Ectodermal cell (in vitro differentiated cells): ENCODE measurements around the gene CA10.

Source experiments
- H3K27ac ChIP-seq: 2 replicates; pipeline ENCODE4 v1.7.0; 2013; ENCODE audit warnings: mild to moderate bottlenecking, low read depth, low read length; ENCODE audit not compliant: insufficient read depth, poor library complexity, severe bottlenecking
- H3K27me3 ChIP-seq: 2 replicates; pipeline ENCODE4 v1.7.0; 2013; ENCODE audit warnings: mild to moderate bottlenecking, low read length; ENCODE audit not compliant: insufficient read depth, control insufficient read depth, poor library complexity, severe bottlenecking
- H3K36me3 ChIP-seq: one replicate; pipeline ENCODE4 v1.7.0; 2013; ENCODE audit warnings: low read length; ENCODE audit not compliant: control insufficient read depth, insufficient read depth
- H3K4me1 ChIP-seq: one replicate; pipeline ENCODE4 v1.7.0; 2013; ENCODE audit warnings: low read length; ENCODE audit not compliant: control insufficient read depth, insufficient read depth
- H3K4me3 ChIP-seq: 2 replicates; pipeline ENCODE4 v1.7.0; 2013; ENCODE audit warnings: low read depth, low read length, control low read depth; ENCODE audit not compliant: insufficient read depth
- H3K9me3 ChIP-seq: 2 replicates; pipeline ENCODE4 v1.7.0; 2013; ENCODE audit warnings: mild to moderate bottlenecking, low read length, moderate library complexity; ENCODE audit not compliant: control insufficient read depth
- WGBS, 2 experiments: methylation state at CpG; one replicate each; pipeline ENCODE4 v1.1.7; 2013; ENCODE audit warnings: missing lambda C conversion rate in 2 of 2; 5-methylcytosine and 5-hydroxymethylcytosine counted together

Gene CA10

GRCh38 chr17:51833620-51834019, 324.9 kb downstream of the CA10 start:
- 82 to 87% methylated on average over 3 of the region's 3 CpGs for WGBS, 2 experiments
- Histone ChIP-seq H3K9me3 (no peaks in the 10 kb centered on the region), H3K27me3 (no peaks in the 10 kb centered on the region), H3K4me3 (no peak overlapping the region), H3K27ac (no peak overlapping the region), H3K36me3 (no peaks in the 10 kb centered on the region), H3K4me1 (no peaks in the 10 kb centered on the region)

- WGBS, 2 experiments = 52 to 56% methylated on average over 2 of the region's 2 CpGs
- Histone ChIP-seq H3K9me3 (no peaks in the 10 kb centered on the region), H3K4me3 (no peak overlapping the region), H3K27ac (no peak overlapping the region), H3K27me3 (no peaks in the 10 kb centered on the region), H3K36me3 (no peaks in the 10 kb centered on the region), H3K4me1 (no peaks in the 10 kb centered on the region)
Measured at GRCh38 chr17:51833045-51833444, 325.5 kb downstream of the CA10 start.

- no peaks in the 10 kb centered on the region for H3K27me3 ChIP-seq
- H3K36me3 ChIP-seq = no peaks in the 10 kb centered on the region
- H3K4me3 ChIP-seq = no peak overlapping the region
- H3K9me3 ChIP-seq = no peaks in the 10 kb centered on the region
- no peaks in the 10 kb centered on the region for H3K4me1 ChIP-seq
- 78 to 80% methylated on average over 3 of the region's 3 CpGs for WGBS, 2 experiments
- H3K27ac ChIP-seq = no peak overlapping the region
Measured at GRCh38 chr17:51830886-51831285, 327.6 kb downstream of the CA10 start.

GRCh38 chr17:51830451-51830850, 328.1 kb downstream of the CA10 start:
- no peak overlapping the region for H3K27ac ChIP-seq
- H3K4me3 ChIP-seq = no peak overlapping the region
- WGBS, 2 experiments = 62% methylated on average over 1 of the region's 1 CpG; no CpG with 5 or more reads in 1 of the 2 experiments
- H3K9me3 ChIP-seq = no peaks in the 10 kb centered on the region
- H3K4me1 ChIP-seq = no peaks in the 10 kb centered on the region
- no peaks in the 10 kb centered on the region for H3K27me3 ChIP-seq
- H3K36me3 ChIP-seq = no peaks in the 10 kb centered on the region

- Histone ChIP-seq H3K27me3 (no peaks in the 10 kb centered on the region), H3K4me3 (no peak overlapping the region), H3K4me1 (no peaks in the 10 kb centered on the region), H3K36me3 (no peaks in the 10 kb centered on the region), H3K9me3 (no peaks in the 10 kb centered on the region), H3K27ac (no peak overlapping the region)
- 49 to 51% methylated on average over 2 of the region's 2 CpGs for WGBS, 2 experiments
Measured at GRCh38 chr17:51828901-51829300, 329.6 kb downstream of the CA10 start.

GRCh38 chr17:51827140-51827539, 331.4 kb downstream of the CA10 start:
- Histone ChIP-seq H3K27me3 (no peaks in the 10 kb centered on the region), H3K9me3 (no peaks in the 10 kb centered on the region), H3K4me3 (no peak overlapping the region), H3K27ac (no peak overlapping the region), H3K4me1 (no peaks in the 10 kb centered on the region), H3K36me3 (no peaks in the 10 kb centered on the region)
- WGBS, 2 experiments = 50 to 71% methylated on average over 1 of the region's 1 CpG

- H3K9me3 ChIP-seq = no peaks in the 10 kb centered on the region
- H3K27ac ChIP-seq = no peak overlapping the region
- no peaks in the 10 kb centered on the region for H3K27me3 ChIP-seq
- no peak overlapping the region for H3K4me3 ChIP-seq
- no CpG with 5 or more reads among the region's 1 CpG for WGBS, 2 experiments
- no peaks in the 10 kb centered on the region for H3K4me1 ChIP-seq
- no peaks in the 10 kb centered on the region for H3K36me3 ChIP-seq
Measured at GRCh38 chr17:51820766-51821165, 337.7 kb downstream of the CA10 start.

GRCh38 chr17:51820252-51820651, 338.3 kb downstream of the CA10 start:
- Histone ChIP-seq H3K27ac (no peak overlapping the region), H3K4me3 (no peak overlapping the region), H3K36me3 (no peaks in the 10 kb centered on the region), H3K27me3 (no peaks in the 10 kb centered on the region), H3K4me1 (no peaks in the 10 kb centered on the region), H3K9me3 (no peaks in the 10 kb centered on the region)
- WGBS, 2 experiments = 94 to 96% methylated on average over 3 of the region's 6 CpGs

GRCh38 chr17:51819341-51820219, 338.9 kb downstream of the CA10 start:
- Histone ChIP-seq H3K4me3 (no peak overlapping the region), H3K9me3 (no peaks in the 10 kb centered on the region), H3K27me3 (no peaks in the 10 kb centered on the region), H3K27ac (no peak overlapping the region), H3K36me3 (no peaks in the 10 kb centered on the region), H3K4me1 (no peaks in the 10 kb centered on the region)
- 73 to 75% methylated on average over 6 of the region's 6 CpGs for WGBS, 2 experiments

GRCh38 chr17:51818777-51819176, 339.7 kb downstream of the CA10 start:
- H3K4me3 ChIP-seq = no peak overlapping the region
- WGBS, 2 experiments = 60% methylated on average over 1 of the region's 1 CpG; no CpG with 5 or more reads in 1 of the 2 experiments

More at GRCh38 chr17:51818777-51819176, 339.7 kb downstream of the CA10 start:
- Histone ChIP-seq H3K27me3 (no peaks in the 10 kb centered on the region), H3K4me1 (no peaks in the 10 kb centered on the region), H3K27ac (no peak overlapping the region), H3K36me3 (no peaks in the 10 kb centered on the region), H3K9me3 (no peaks in the 10 kb centered on the region)
